Measurements from ENCODE around the gene NACC1.
"Not testable (repeated sequence)": the region's sequence is repeated elsewhere in the genome, so short reads cannot be mapped to it uniquely, and the experiment has no call there.

- TF ChIP-seq, protein P1, sequence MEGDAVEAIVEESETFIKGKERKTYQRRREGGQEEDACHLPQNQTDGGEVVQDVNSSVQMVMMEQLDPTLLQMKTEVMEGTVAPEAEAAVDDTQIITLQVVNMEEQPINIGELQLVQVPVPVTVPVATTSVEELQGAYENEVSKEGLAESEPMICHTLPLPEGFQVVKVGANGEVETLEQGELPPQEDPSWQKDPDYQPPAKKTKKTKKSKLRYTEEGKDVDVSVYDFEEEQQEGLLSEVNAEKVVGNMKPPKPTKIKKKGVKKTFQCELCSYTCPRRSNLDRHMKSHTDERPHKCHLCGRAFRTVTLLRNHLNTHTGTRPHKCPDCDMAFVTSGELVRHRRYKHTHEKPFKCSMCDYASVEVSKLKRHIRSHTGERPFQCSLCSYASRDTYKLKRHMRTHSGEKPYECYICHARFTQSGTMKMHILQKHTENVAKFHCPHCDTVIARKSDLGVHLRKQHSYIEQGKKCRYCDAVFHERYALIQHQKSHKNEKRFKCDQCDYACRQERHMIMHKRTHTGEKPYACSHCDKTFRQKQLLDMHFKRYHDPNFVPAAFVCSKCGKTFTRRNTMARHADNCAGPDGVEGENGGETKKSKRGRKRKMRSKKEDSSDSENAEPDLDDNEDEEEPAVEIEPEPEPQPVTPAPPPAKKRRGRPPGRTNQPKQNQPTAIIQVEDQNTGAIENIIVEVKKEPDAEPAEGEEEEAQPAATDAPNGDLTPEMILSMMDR (IDR thresholded peaks at IDR 0.05), result not testable (repeated sequence)
- not testable (repeated sequence) for TF ChIP-seq EZH2phosphoT487 (IDR thresholded peaks at IDR 0.05)
These were observed 31.1 kb downstream of the NACC1 start for GRCh38 chr19:13149173-13149627.

Measured in neural progenitor cell (in vitro differentiated cells).